Fibroblast of lung (primary cell): ENCODE results near the gene REPS1. TPM values are rescaled to one million over a fixed set of nuclear protein-coding genes. Genes with fewer than 3 reads are reported as not detected.
A peak's percentile ranks its signal among the peaks of the same experiment; 100 is the strongest.

Source experiments
- DNase-seq, 2 donors: peaks; one replicate each; pipeline versions ENCODE4 v3.0.0 to v3.0.0-alpha.2; 2010; ENCODE audit warnings: low read depth in 2 of 2
- H2AFZ ChIP-seq: 2 replicates; pipeline ENCODE4 v1.5.1; 2012; ENCODE audit warnings: low read length, control low read depth, inconsistent platforms
- H3K27ac ChIP-seq: 2 replicates; pipeline ENCODE4 v1.5.1; 2011; ENCODE audit warnings: low read length, control low read depth; ENCODE audit not compliant: insufficient read depth
- H3K27me3 ChIP-seq: 2 replicates; pipeline ENCODE4 v1.5.1; 2011; ENCODE audit warnings: mild to moderate bottlenecking, low read length; ENCODE audit not compliant: control insufficient read depth, insufficient read depth
- H3K36me3 ChIP-seq: 2 replicates; pipeline ENCODE4 v1.5.1; 2011; ENCODE audit warnings: low read length; ENCODE audit not compliant: control insufficient read depth, insufficient read depth
- H3K4me1 ChIP-seq: 2 replicates; pipeline ENCODE4 v1.5.1; 2011; ENCODE audit warnings: low read length; ENCODE audit not compliant: control insufficient read depth, insufficient read depth; ENCODE audit errors: extremely low read depth
- H3K4me2 ChIP-seq: 2 replicates; pipeline ENCODE4 v1.5.1; 2011; ENCODE audit warnings: low read length, control low read depth; ENCODE audit not compliant: insufficient read depth; ENCODE audit errors: extremely low read depth
- H3K4me3 ChIP-seq, 4 experiments: fragments of 200-600 bp in 1 of 4; sonication (generic) in 1 of 4; replicated peaks in 1 of 4; 2 replicates each; pipeline ENCODE4 v1.5.1; 2011 to 2016; ENCODE audit warnings: low read length in 4 of 4, low read depth in 3 of 4, mild to moderate bottlenecking in 3 of 4, control low read depth in 2 of 4, inconsistent platforms in 1 of 4, mixed read lengths in 1 of 4; ENCODE audit not compliant: insufficient read depth in 1 of 4; ENCODE audit errors: control extremely low read depth in 1 of 4
- H3K79me2 ChIP-seq: 2 replicates; pipeline ENCODE4 v1.5.1; 2012; ENCODE audit warnings: mild to moderate bottlenecking, low read length, inconsistent platforms; ENCODE audit not compliant: control insufficient read depth, insufficient read depth
- H3K9ac ChIP-seq: 2 replicates; pipeline ENCODE4 v1.5.1; 2011; ENCODE audit warnings: mild to moderate bottlenecking, low read length, control low read depth; ENCODE audit not compliant: insufficient read depth
- H3K9me3 ChIP-seq: 2 replicates; pipeline ENCODE4 v1.5.1; 2012; ENCODE audit warnings: low read depth, low read length; ENCODE audit not compliant: control insufficient read depth, insufficient read depth
- H4K20me1 ChIP-seq: 2 replicates; pipeline ENCODE4 v1.5.1; 2011; ENCODE audit warnings: low read length; ENCODE audit not compliant: control insufficient read depth, insufficient read depth; ENCODE audit errors: extremely low read depth
- CTCF ChIP-seq, 2 donors: IDR thresholded peaks in 1 of 2; conservative IDR thresholded peaks in 1 of 2; 1 replicate in 1 of 2; 2 replicates in 1 of 2; pipeline ENCODE4 v1.5.1; 2011 to 2012; ENCODE audit warnings: low read length in 2 of 2, control low read depth in 1 of 2, inconsistent platforms in 1 of 2, low read depth in 1 of 2, mild to moderate bottlenecking in 1 of 2
- EZH2 ChIP-seq: IDR thresholded peaks from 2 replicates; pipeline ENCODE4 v1.5.1; 2012; ENCODE audit warnings: low read length, control low read depth, mild to moderate bottlenecking; ENCODE audit errors: missing control alignments
- polyA plus RNA-seq, 2 donors: library from polyadenylated mRNA; depleted of rRNA in 1 of 2; stranded (reverse) in 1 of 2; unstranded in 1 of 2; fragments of >200 nt; gene quantifications; 2 replicates each; pipeline ENCODE4 v1.2.1, GENCODE V29; 2011 to 2012; ENCODE audit warnings: missing spikeins in 1 of 2
- total RNA-seq: library from RNA; depleted of rRNA; stranded (reverse); fragments of >200 nt; gene quantifications from 2 replicates; pipeline ENCODE4 v1.2.1, GENCODE V29; 2014

REPS1 gene
- total and polyA plus RNA-seq, 2 donors (not counting 1 experiment from before 2014, with no cell fraction given) = 27.8 to 28.2 TPM

- no peaks in the 10 kb centered on the region for H4K20me1 ChIP-seq
- H2AFZ ChIP-seq = no peak overlapping the region
- TF ChIP-seq CTCF (conservative IDR thresholded peaks at IDR 0.05 in 1 of 2, IDR thresholded peaks at IDR 0.05 in 1 of 2; ENCODE audit: low read depth in 1 of 2, low read length in 2 of 2) (no peak), EZH2 (no peak)
- no peaks in the 10 kb centered on the region for H3K27me3 ChIP-seq
- no peaks in the 10 kb centered on the region for H3K36me3 ChIP-seq
- no peak overlapping the region for H3K4me2 ChIP-seq
- H3K4me1 ChIP-seq = no peaks in the 10 kb centered on the region
- no peak overlapping the region for H3K9ac ChIP-seq
- no peak for DNase-seq
- no peak overlapping the region for H3K4me3 ChIP-seq
- no peak overlapping the region for H3K27ac ChIP-seq
- H3K79me2 ChIP-seq = no peaks in the 10 kb centered on the region
- H3K9me3 ChIP-seq = no peaks in the 10 kb centered on the region
Measured at GRCh38 chr6:139020689-139021088, 32.6 kb upstream of the REPS1 start.

- Histone ChIP-seq H4K20me1 (no peaks in the 10 kb centered on the region), H3K36me3 (no peaks in the 10 kb centered on the region), H2AFZ (no peak overlapping the region), H3K27me3 (no peaks in the 10 kb centered on the region), H3K79me2 (no peaks in the 10 kb centered on the region), H3K27ac (no peak overlapping the region), H3K4me2 (no peak overlapping the region), H3K9me3 (no peaks in the 10 kb centered on the region), H3K4me3 (no peak overlapping the region), H3K4me1 (no peaks in the 10 kb centered on the region), H3K9ac (no peak overlapping the region)
- TF ChIP-seq EZH2 (no peak), CTCF (conservative IDR thresholded peaks at IDR 0.05 in 1 of 2, IDR thresholded peaks at IDR 0.05 in 1 of 2; ENCODE audit: low read depth in 1 of 2, low read length in 2 of 2) (no peak)
- no peak for DNase-seq
Measured at GRCh38 chr6:139019722-139020121, 31.7 kb upstream of the REPS1 start.

- Histone ChIP-seq H3K4me2 (no peak overlapping the region), H3K4me1 (no peaks in the 10 kb centered on the region), H3K27ac (no peak overlapping the region), H3K9me3 (no peaks in the 10 kb centered on the region), H3K27me3 (no peaks in the 10 kb centered on the region), H3K9ac (no peak overlapping the region), H3K4me3 (no peak overlapping the region), H3K79me2 (no peaks in the 10 kb centered on the region), H2AFZ (no peak overlapping the region), H3K36me3 (no peaks in the 10 kb centered on the region), H4K20me1 (no peaks in the 10 kb centered on the region)
- no peak for TF ChIP-seq CTCF (conservative IDR thresholded peaks at IDR 0.05 in 1 of 2, IDR thresholded peaks at IDR 0.05 in 1 of 2; ENCODE audit: low read depth in 1 of 2, low read length in 2 of 2)
- TF ChIP-seq EZH2 = no peak
- peak in 1 of 2 donors; percentile 45 for DNase-seq
Measured at GRCh38 chr6:139017227-139017626, 29.2 kb upstream of the REPS1 start.
